ENCODE data around the gene L3MBTL3. TPM values are rescaled to one million over a fixed set of nuclear protein-coding genes. Genes with fewer than 3 reads are reported as not detected.

The L3MBTL3 gene
- total RNA-seq, 2 donors from 2014 or later: 23.7 to 39.7 TPM

GRCh38 chr6:130063806-130064205 lies 45.4 kb downstream of the L3MBTL3 start:
- no peak overlapping the region for H3K27ac Mint-ChIP-seq
- no peak overlapping the region for H3K27ac ChIP-seq (ENCODE audit: low read depth, low read length)
- no peak overlapping the region for H3K9ac ChIP-seq (ENCODE audit: extremely low read depth, low read length, poor library complexity, severe bottlenecking)
- H3K4me3 ChIP-seq (ENCODE audit: low read length): no peak overlapping the region
- no peak for DNase-seq
- no peaks in the 10 kb centered on the region for H3K9me3 Mint-ChIP-seq
- H3K4me3 Mint-ChIP-seq: no peak overlapping the region
- H3K27me3 Mint-ChIP-seq (ENCODE audit: insufficient read depth): no peaks in the 10 kb centered on the region
- no peaks in the 10 kb centered on the region for H3K4me1 Mint-ChIP-seq
- H3K9me3 ChIP-seq (ENCODE audit: control insufficient read depth, low read length): no peaks in the 10 kb centered on the region
- H3K36me3 Mint-ChIP-seq (ENCODE audit: low read depth): peaks cover 45% of the 10 kb centered on the region
- peaks cover 17% of the 10 kb centered on the region for H3K36me3 ChIP-seq (ENCODE audit: control insufficient read depth, insufficient read depth, low read length)
- no peaks in the 10 kb centered on the region for H3K4me1 ChIP-seq (ENCODE audit: control insufficient read depth, insufficient read depth, low read length)
- H3K27me3 ChIP-seq (ENCODE audit: control insufficient read depth, insufficient read depth, low read length, poor library complexity, severe bottlenecking): no peaks in the 10 kb centered on the region
- no peak for TF ChIP-seq CTCF (conservative IDR thresholded peaks at IDR 0.05)
- WGBS, 2 experiments (ENCODE audit: insufficient coverage in 1 of 2, insufficient read length in 1 of 2): 99 to 100% methylated on average over 3 to 5 of the region's 5 CpGs

GRCh38 chr6:130065609-130066156 lies 47.3 kb downstream of the L3MBTL3 start:
- H3K9me3 ChIP-seq (ENCODE audit: control insufficient read depth, low read length): no peaks in the 10 kb centered on the region
- TF ChIP-seq CTCF (conservative IDR thresholded peaks at IDR 0.05): no peak
- H3K4me1 Mint-ChIP-seq: no peaks in the 10 kb centered on the region
- H3K9me3 Mint-ChIP-seq: no peaks in the 10 kb centered on the region
- H3K4me3 ChIP-seq (ENCODE audit: low read length): no peak overlapping the region
- H3K27ac Mint-ChIP-seq: no peak overlapping the region
- no peak for DNase-seq
- peaks cover 23% of the 10 kb centered on the region for H3K36me3 ChIP-seq (ENCODE audit: control insufficient read depth, insufficient read depth, low read length)
- 89 to 95% methylated on average over 3 to 5 of the region's 5 CpGs for WGBS, 2 experiments (ENCODE audit: insufficient coverage in 1 of 2, insufficient read length in 1 of 2)
- no peak overlapping the region for H3K4me3 Mint-ChIP-seq
- H3K9ac ChIP-seq (ENCODE audit: extremely low read depth, low read length, poor library complexity, severe bottlenecking): no peak overlapping the region
- no peaks in the 10 kb centered on the region for H3K4me1 ChIP-seq (ENCODE audit: control insufficient read depth, insufficient read depth, low read length)
- no peaks in the 10 kb centered on the region for H3K27me3 ChIP-seq (ENCODE audit: control insufficient read depth, insufficient read depth, low read length, poor library complexity, severe bottlenecking)
- H3K36me3 Mint-ChIP-seq (ENCODE audit: low read depth): peaks cover 44% of the 10 kb centered on the region
- H3K27me3 Mint-ChIP-seq (ENCODE audit: insufficient read depth): no peaks in the 10 kb centered on the region
- no peak overlapping the region for H3K27ac ChIP-seq (ENCODE audit: low read depth, low read length)

- no peak overlapping the region for H3K4me3 ChIP-seq (ENCODE audit: low read length)
- no peaks in the 10 kb centered on the region for H3K4me1 ChIP-seq (ENCODE audit: control insufficient read depth, insufficient read depth, low read length)
- no peaks in the 10 kb centered on the region for H3K27me3 Mint-ChIP-seq (ENCODE audit: insufficient read depth)
- DNase-seq: no peak
- no peaks in the 10 kb centered on the region for H3K9me3 Mint-ChIP-seq
- 85 to 88% methylated on average over 3 to 4 of the region's 4 CpGs for whole genome bisulfite sequencing, 2 experiments (ENCODE audit: insufficient coverage in 1 of 2, insufficient read length in 1 of 2)
- H3K27ac ChIP-seq (ENCODE audit: low read depth, low read length): no peak overlapping the region
- H3K4me1 Mint-ChIP-seq: no peaks in the 10 kb centered on the region
- TF ChIP-seq CTCF (conservative IDR thresholded peaks at IDR 0.05): no peak
- no peaks in the 10 kb centered on the region for H3K27me3 ChIP-seq (ENCODE audit: control insufficient read depth, insufficient read depth, low read length, poor library complexity, severe bottlenecking)
- H3K36me3 Mint-ChIP-seq (ENCODE audit: low read depth): peaks cover 28% of the 10 kb centered on the region
- no peak overlapping the region for H3K27ac Mint-ChIP-seq
- peaks cover 19% of the 10 kb centered on the region for H3K36me3 ChIP-seq (ENCODE audit: control insufficient read depth, insufficient read depth, low read length)
- no peak overlapping the region for H3K9ac ChIP-seq (ENCODE audit: extremely low read depth, low read length, poor library complexity, severe bottlenecking)
- H3K9me3 ChIP-seq (ENCODE audit: control insufficient read depth, low read length): no peaks in the 10 kb centered on the region
- H3K4me3 Mint-ChIP-seq: no peak overlapping the region
Measured at GRCh38 chr6:130069485-130069884, 51.1 kb downstream of the L3MBTL3 start.

All from endodermal cell (in vitro differentiated cells).